ENCODE measurements around the gene SPRN.
"Not testable (repeated sequence)": the region's sequence is repeated elsewhere in the genome, so short reads cannot be mapped to it uniquely, and the experiment has no call there.

- TF ChIP-seq, protein P1, sequence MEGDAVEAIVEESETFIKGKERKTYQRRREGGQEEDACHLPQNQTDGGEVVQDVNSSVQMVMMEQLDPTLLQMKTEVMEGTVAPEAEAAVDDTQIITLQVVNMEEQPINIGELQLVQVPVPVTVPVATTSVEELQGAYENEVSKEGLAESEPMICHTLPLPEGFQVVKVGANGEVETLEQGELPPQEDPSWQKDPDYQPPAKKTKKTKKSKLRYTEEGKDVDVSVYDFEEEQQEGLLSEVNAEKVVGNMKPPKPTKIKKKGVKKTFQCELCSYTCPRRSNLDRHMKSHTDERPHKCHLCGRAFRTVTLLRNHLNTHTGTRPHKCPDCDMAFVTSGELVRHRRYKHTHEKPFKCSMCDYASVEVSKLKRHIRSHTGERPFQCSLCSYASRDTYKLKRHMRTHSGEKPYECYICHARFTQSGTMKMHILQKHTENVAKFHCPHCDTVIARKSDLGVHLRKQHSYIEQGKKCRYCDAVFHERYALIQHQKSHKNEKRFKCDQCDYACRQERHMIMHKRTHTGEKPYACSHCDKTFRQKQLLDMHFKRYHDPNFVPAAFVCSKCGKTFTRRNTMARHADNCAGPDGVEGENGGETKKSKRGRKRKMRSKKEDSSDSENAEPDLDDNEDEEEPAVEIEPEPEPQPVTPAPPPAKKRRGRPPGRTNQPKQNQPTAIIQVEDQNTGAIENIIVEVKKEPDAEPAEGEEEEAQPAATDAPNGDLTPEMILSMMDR (conservative IDR thresholded peaks at IDR 0.05 in 1 of 2, IDR thresholded peaks at IDR 0.05 in 1 of 2; ENCODE audit: low read depth in 1 of 2, low read length in 2 of 2), result not testable (repeated sequence)
- TF ChIP-seq EZH2 (IDR thresholded peaks at IDR 0.05; ENCODE audit: low read length, missing control alignments), result not testable (repeated sequence)
Observed at GRCh38 chr10:133432789-133433188, 8.4 kb upstream of the SPRN start.
